Endothelial cell (in vitro differentiated cells): Measurements from ENCODE around the gene LPP. TPM values are rescaled to one million over a fixed set of nuclear protein-coding genes. Genes with fewer than 3 reads are reported as not detected.

Experiments used
- DNase-seq: peaks from one replicate; pipeline ENCODE4 v3.0.0; 2021; ENCODE audit warnings: low spot score
- H3K27ac Mint-ChIP-seq: one replicate; pipeline ENCODE4 v1.8.0; 2021; ENCODE audit warnings: mixed read lengths, inconsistent platforms; ENCODE audit not compliant: unreplicated experiment
- H3K27me3 Mint-ChIP-seq: one replicate; pipeline ENCODE4 v1.8.0; 2021; ENCODE audit warnings: mild to moderate bottlenecking, moderate library complexity, mixed read lengths, inconsistent platforms; ENCODE audit not compliant: unreplicated experiment
- H3K36me3 Mint-ChIP-seq: one replicate; pipeline ENCODE4 v1.8.0; 2021; ENCODE audit warnings: mild to moderate bottlenecking, low read depth, mixed read lengths, inconsistent platforms; ENCODE audit not compliant: unreplicated experiment
- H3K4me1 Mint-ChIP-seq: one replicate; pipeline ENCODE4 v1.8.0; 2021; ENCODE audit warnings: mild to moderate bottlenecking, mixed read lengths, inconsistent platforms; ENCODE audit not compliant: unreplicated experiment
- H3K4me3 Mint-ChIP-seq: one replicate; pipeline ENCODE4 v1.8.0; 2021; ENCODE audit warnings: mild to moderate bottlenecking, mixed read lengths, inconsistent platforms; ENCODE audit not compliant: unreplicated experiment
- H3K9me3 Mint-ChIP-seq: one replicate; pipeline ENCODE4 v1.8.0; 2021; ENCODE audit warnings: mixed read lengths, inconsistent platforms; ENCODE audit not compliant: unreplicated experiment
- total RNA-seq: library from RNA; stranded (reverse); fragmentation: NEBNext Ultra II Directional; extraction: Animal tissue kit (Norgen Biotek cat#: 25700); gene quantifications from one replicate; pipeline ENCODE4 v1.2.1, GENCODE V29; 2021; ENCODE audit not compliant: unreplicated experiment
- TF ChIP-seq, protein P1 (sequence below): fragments of 200-600 bp; sonication (generic); IDR thresholded peaks from one replicate; pipeline ENCODE4 v1.5.0; 2021; ENCODE audit warnings: antibody characterized with exemption; ENCODE audit not compliant: unreplicated experiment

The LPP gene
- total RNA-seq, 1 donor from 2014 or later, result 181 TPM

DNA sequence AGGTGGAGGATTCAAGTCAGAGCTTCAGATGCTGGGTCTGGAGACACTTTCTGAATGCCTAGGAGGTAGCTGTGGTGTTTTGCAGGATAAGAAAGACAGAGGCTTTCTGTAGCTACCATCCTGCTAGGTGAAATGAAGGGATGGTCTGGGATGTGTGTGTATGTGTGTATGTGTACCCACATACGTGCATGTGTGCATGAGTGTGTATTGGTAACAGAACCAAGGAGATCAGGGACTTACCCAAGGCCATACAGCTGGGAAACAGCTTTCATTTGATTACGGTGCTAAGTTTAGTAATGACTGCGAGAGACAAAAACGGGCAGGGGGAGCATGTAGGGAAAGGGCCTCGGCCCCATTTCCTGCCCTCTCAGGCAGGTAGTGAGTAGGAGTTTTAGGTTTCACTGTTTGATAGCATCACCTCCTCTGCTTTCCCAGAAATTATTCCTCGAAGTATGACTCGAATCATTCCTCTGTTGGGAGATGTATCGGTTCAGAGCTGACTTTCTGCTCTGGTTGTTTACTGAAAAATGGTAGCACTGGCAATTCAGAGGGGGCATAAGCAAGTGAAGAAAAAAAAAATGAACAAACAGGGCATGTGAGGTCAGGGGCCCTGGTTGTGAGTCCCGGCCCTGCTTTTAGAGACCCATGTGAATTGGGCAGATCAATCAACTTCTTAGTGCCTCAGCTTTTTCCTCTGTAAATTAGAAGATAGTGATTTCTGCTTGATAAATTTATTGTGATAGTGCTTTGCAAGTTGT, 130.7 kb downstream of the LPP start:
- Mint-ChIP-seq H3K36me3 (peaks cover 5% of the 10 kb centered on the region), H3K4me3 (no peak overlapping the region), H3K27ac (no peak overlapping the region), H3K27me3 (peaks cover 1% of the 10 kb centered on the region), H3K9me3 (no peaks in the 10 kb centered on the region), H3K4me1 (peaks cover 15% of the 10 kb centered on the region)
- DNase-seq, result no peak
- TF ChIP-seq, protein P1, sequence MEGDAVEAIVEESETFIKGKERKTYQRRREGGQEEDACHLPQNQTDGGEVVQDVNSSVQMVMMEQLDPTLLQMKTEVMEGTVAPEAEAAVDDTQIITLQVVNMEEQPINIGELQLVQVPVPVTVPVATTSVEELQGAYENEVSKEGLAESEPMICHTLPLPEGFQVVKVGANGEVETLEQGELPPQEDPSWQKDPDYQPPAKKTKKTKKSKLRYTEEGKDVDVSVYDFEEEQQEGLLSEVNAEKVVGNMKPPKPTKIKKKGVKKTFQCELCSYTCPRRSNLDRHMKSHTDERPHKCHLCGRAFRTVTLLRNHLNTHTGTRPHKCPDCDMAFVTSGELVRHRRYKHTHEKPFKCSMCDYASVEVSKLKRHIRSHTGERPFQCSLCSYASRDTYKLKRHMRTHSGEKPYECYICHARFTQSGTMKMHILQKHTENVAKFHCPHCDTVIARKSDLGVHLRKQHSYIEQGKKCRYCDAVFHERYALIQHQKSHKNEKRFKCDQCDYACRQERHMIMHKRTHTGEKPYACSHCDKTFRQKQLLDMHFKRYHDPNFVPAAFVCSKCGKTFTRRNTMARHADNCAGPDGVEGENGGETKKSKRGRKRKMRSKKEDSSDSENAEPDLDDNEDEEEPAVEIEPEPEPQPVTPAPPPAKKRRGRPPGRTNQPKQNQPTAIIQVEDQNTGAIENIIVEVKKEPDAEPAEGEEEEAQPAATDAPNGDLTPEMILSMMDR, result no peak

DNA sequence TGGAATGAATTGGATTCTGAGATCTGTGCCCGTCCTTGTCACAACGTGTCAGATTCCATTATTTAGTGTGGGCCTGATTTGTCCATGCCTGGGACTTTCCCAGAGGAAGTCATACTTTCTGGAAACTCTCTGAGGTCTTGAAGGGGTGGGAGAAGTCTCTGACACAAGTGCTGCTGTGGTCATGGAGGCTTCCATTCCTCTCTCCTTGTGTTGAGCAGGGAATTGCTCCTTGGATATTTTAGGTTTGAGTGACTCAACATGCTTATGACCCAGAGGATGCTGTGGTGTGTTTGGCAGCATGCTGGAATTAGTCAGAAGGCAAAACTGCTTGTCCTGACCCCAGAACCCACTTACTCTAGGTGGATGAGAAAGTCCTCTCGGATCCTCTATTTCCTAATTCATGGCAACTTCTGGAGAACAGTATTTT, 132.1 kb downstream of the LPP start:
- Mint-ChIP-seq H3K9me3 (no peaks in the 10 kb centered on the region), H3K4me3 (no peak overlapping the region), H3K27ac (no peak overlapping the region), H3K27me3 (peaks cover 1% of the 10 kb centered on the region), H3K36me3 (peaks cover 9% of the 10 kb centered on the region), H3K4me1 (peaks cover 15% of the 10 kb centered on the region)
- TF ChIP-seq, protein P1, result no peak
- no peak for DNase-seq

DNA sequence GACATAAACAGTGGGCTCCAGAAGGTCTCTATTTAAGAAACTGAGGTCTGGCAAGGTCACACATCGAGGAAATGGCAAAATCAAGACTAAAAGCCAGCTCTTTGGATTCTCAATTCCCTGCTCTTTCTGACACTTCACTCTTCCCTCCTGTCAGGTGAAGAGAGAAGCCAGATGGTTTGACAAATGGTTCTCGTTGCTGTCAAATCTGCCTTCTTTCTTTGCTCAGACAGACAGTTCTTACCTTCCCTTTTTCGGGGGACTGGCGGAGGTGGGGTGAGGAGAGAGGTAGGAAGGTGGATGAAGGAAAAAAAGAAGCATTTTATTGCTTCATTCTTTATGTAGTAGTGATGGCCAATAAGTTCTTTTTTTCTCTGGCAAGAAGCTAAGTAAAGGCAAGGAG, 133.4 kb downstream of the LPP start:
- Mint-ChIP-seq H3K27me3 (peaks cover 1% of the 10 kb centered on the region), H3K4me3 (no peak overlapping the region)

DNA sequence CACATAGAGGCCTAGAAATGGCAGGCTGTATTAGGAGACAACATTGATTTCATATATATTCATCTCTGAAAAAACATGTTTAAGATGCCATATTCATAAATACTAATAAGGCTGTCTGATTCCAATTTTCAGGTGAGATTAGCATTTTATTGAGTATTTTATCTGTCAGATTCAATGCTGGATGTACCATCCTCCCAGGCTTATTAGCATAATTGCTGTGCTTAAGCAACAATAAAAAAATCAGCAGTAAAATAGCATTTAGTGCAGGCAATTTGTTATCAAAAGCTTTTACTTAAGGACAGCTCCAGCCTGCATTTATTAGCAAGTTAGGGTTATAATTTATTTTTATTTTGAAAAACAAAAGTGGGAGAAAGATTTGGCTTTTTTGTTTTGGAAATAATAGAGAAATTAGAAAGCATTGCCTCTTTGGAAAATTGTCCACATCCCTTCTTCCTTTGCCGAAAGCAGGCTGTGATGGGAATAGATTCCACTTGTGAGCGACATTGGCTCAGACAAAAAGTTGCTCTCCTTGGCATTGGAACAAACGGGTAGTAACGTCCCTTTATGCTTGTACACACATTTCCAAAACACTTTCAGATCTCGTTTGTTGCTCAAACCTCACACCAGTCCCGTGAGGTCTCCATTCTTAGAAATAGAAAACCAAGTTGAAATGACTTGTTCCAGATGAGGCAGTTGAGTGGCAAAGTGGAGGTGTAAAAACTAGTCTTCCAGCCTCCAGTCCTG, 134.0 kb downstream of the LPP start:
- H3K4me3 Mint-ChIP-seq, result no peak overlapping the region
- peaks cover 9% of the 10 kb centered on the region for H3K36me3 Mint-ChIP-seq
- peaks cover 11% of the 10 kb centered on the region for H3K4me1 Mint-ChIP-seq
- no peak overlapping the region for H3K27ac Mint-ChIP-seq
- peaks cover 1% of the 10 kb centered on the region for H3K27me3 Mint-ChIP-seq
- no peaks in the 10 kb centered on the region for H3K9me3 Mint-ChIP-seq
- TF ChIP-seq, protein P1, result no peak
- no peak for DNase-seq

More for the DNA sequence above, 133.4 kb downstream of the LPP start:
- no peak overlapping the region for H3K27ac Mint-ChIP-seq
- no peaks in the 10 kb centered on the region for H3K9me3 Mint-ChIP-seq
- H3K36me3 Mint-ChIP-seq, result peaks cover 9% of the 10 kb centered on the region
- TF ChIP-seq, protein P1, result no peak
- H3K4me1 Mint-ChIP-seq, result peaks cover 15% of the 10 kb centered on the region
- no peak for DNase-seq

DNA sequence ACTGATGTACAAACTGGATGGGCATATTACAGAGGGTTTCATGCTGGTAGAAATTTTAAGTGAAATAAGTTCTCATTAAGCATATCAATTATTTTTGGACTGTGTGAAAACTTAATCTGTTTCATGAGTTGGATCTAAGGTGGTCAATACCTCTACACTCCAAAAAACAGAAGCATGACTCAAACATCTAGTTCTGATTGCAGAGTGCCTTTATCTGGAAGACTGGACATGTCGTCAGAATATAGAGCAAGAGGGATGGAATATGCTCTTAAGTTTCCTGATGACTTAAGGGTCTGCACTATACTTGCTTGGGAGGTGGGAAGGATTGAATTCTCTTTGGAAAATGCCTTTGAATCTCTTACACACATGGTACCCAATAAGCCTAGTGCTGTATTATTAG, 138.3 kb downstream of the LPP start:
- H3K27me3 Mint-ChIP-seq, result no peaks in the 10 kb centered on the region

More for the DNA sequence above, 138.3 kb downstream of the LPP start:
- TF ChIP-seq, protein P1, result no peak
- no peak overlapping the region for H3K27ac Mint-ChIP-seq
- peaks cover 5% of the 10 kb centered on the region for H3K36me3 Mint-ChIP-seq
- H3K4me3 Mint-ChIP-seq, result no peak overlapping the region
- DNase-seq, result no peak
- H3K9me3 Mint-ChIP-seq, result no peaks in the 10 kb centered on the region
- peaks cover 13% of the 10 kb centered on the region for H3K4me1 Mint-ChIP-seq
